CD4-positive, alpha-beta T cell (primary cell): ENCODE data around the gene TMEM184B. TPM values are rescaled to one million over a fixed set of nuclear protein-coding genes. Genes with fewer than 3 reads are reported as not detected.

Experiments used
- ATAC-seq: fragments of 200-7000 bp; cut with Tn5 transposase; one replicate; pipeline ENCODE4 v1.10.0; 2022; ENCODE audit warnings: mild to moderate bottlenecking; ENCODE audit not compliant: poor library complexity
- CTCF ChIA-PET: fragments of 350-600 bp; sonication (Branson Sonifier 250); formaldehyde crosslinking; loops from one replicate; lab custom pipeline; 2021; ENCODE audit warnings: antibody characterized with exemption, inconsistent platforms; lab: Charles Lee
- POLR2A ChIA-PET: fragments of 350-600 bp; sonication (Branson Sonifier 250); formaldehyde crosslinking; loops from one replicate; lab custom pipeline; 2021; ENCODE audit warnings: antibody characterized with exemption, inconsistent platforms; lab: Charles Lee
- DNase-seq, 14 experiments: peaks; one replicate each; pipeline ENCODE4 v3.0.0-alpha.2; 2013 to 2020; ENCODE audit warnings: mixed read lengths in 2 of 14
- H3K27ac ChIP-seq, 2 donors: one replicate each; pipeline versions ENCODE4 v1.5.1 to v1.7.0; 2013; ENCODE audit warnings: low read length in 2 of 2, low read depth in 1 of 2, mild to moderate bottlenecking in 1 of 2
- H3K27me3 ChIP-seq, 2 experiments: 1 replicate in 1 of 2; 2 replicates in 1 of 2; pipeline versions ENCODE4 v1.6.1 to v1.7.0; 2013; ENCODE audit warnings: low read length in 2 of 2, control low read depth in 1 of 2, mild to moderate bottlenecking in 1 of 2, moderate library complexity in 1 of 2; ENCODE audit not compliant: insufficient read depth in 2 of 2, control insufficient read depth in 1 of 2
- H3K36me3 ChIP-seq: one replicate; pipeline ENCODE4 v1.6.1; 2013; ENCODE audit warnings: low read length, control low read depth; ENCODE audit not compliant: insufficient read depth
- H3K4me1 ChIP-seq: one replicate; pipeline ENCODE4 v1.6.1; 2013; ENCODE audit warnings: low read length, control low read depth; ENCODE audit not compliant: insufficient read depth
- H3K4me3 ChIP-seq: one replicate; pipeline ENCODE4 v1.5.1; 2013; ENCODE audit warnings: mild to moderate bottlenecking, low read length, moderate library complexity
- H3K9me3 ChIP-seq, 2 experiments: 1 replicate in 1 of 2; 2 replicates in 1 of 2; pipeline versions ENCODE4 v1.6.1 to v1.7.0; 2013; ENCODE audit warnings: low read length in 2 of 2, mild to moderate bottlenecking in 2 of 2, control low read depth in 1 of 2, moderate library complexity in 1 of 2; ENCODE audit not compliant: control insufficient read depth in 1 of 2, insufficient read depth in 1 of 2
- H3K27ac Mint-ChIP-seq: one replicate; pipeline ENCODE4 v1.8.0; 2020; ENCODE audit warnings: mixed read lengths
- H3K27me3 Mint-ChIP-seq: one replicate; pipeline ENCODE4 v1.8.0; 2021; ENCODE audit warnings: mixed read lengths
- H3K36me3 Mint-ChIP-seq: one replicate; pipeline ENCODE4 v1.8.0; 2021; ENCODE audit warnings: low read depth, mixed read lengths
- H3K4me1 Mint-ChIP-seq: one replicate; pipeline ENCODE4 v1.8.0; 2021; ENCODE audit warnings: low read depth, mixed read lengths
- H3K4me3 Mint-ChIP-seq: one replicate; pipeline ENCODE4 v1.8.0; 2020; ENCODE audit warnings: mild to moderate bottlenecking, mixed read lengths
- H3K9me3 Mint-ChIP-seq: one replicate; pipeline ENCODE4 v1.8.0; 2020; ENCODE audit warnings: mixed read lengths
- CTCF ChIP-seq: fragments of 200-600 bp; IDR thresholded peaks from one replicate; pipeline ENCODE4 v1.8.0; 2022; ENCODE audit warnings: antibody characterized with exemption, mild to moderate bottlenecking
- intact Hi-C, 2 experiments: fragments of 100-400 bp; cut with DNase I in 1 of 2; cut with micrococcal nuclease in 1 of 2; formaldehyde crosslinking; loops; one replicate each; pipeline versions ENCODE4 v1.15.1 to v1.9.0; 2023 to 2025; cut with DNase I, micrococcal nuclease
- total RNA-seq, 174 experiments: library from RNA in 2 of 174; stranded (reverse) in 2 of 174; gene quantifications; one replicate each; pipeline ENCODE4 v1.2.3 and lab custom pipeline; 2021 to 2026

Gene TMEM184B
- total RNA-seq, 2 experiments from 2014 or later: 49.3 to 50.1 TPM

GRCh38 chr22:38173641-38173906, 99.2 kb downstream of the TMEM184B start:
- H3K36me3 ChIP-seq: peaks cover 20% of the 10 kb centered on the region
- ATAC-seq (no peak), DNase-seq (no peak)
- H3K9me3 Mint-ChIP-seq: no peaks in the 10 kb centered on the region
- no peak overlapping the region for H3K4me3 ChIP-seq
- H3K4me3 Mint-ChIP-seq: no peak overlapping the region
- peaks cover 7% of the 10 kb centered on the region for H3K4me1 Mint-ChIP-seq
- ChIA-PET POLR2A (no interaction called here), CTCF (no interaction called here)
- no peak overlapping the region for H3K27ac Mint-ChIP-seq
- H3K36me3 Mint-ChIP-seq: peaks cover 9% of the 10 kb centered on the region
- TF ChIP-seq CTCF: no peak
- H3K4me1 ChIP-seq: peaks cover 13% of the 10 kb centered on the region
- no peak overlapping the region for H3K27ac ChIP-seq
- no peaks in the 10 kb centered on the region for H3K9me3 ChIP-seq
- intact Hi-C loops: no loop called here
- no peaks in the 10 kb centered on the region for H3K27me3 ChIP-seq
- H3K27me3 Mint-ChIP-seq: no peaks in the 10 kb centered on the region

GRCh38 chr22:38172832-38173640, 99.8 kb downstream of the TMEM184B start:
- ChIA-PET POLR2A (no interaction called here), CTCF (no interaction called here)
- Histone ChIP-seq H3K4me3 (no peak overlapping the region), H3K27ac (no peak overlapping the region), H3K27me3 (no peaks in the 10 kb centered on the region), H3K4me1 (peaks cover 13% of the 10 kb centered on the region), H3K9me3 (no peaks in the 10 kb centered on the region), H3K36me3 (peaks cover 23% of the 10 kb centered on the region)
- DNase-seq (peak in 6 of 14 experiments; percentile 7 to 68 (median 48)), ATAC-seq (peak; percentile 32)
- Mint-ChIP-seq H3K4me3 (no peak overlapping the region), H3K27ac (no peak overlapping the region), H3K27me3 (no peaks in the 10 kb centered on the region), H3K4me1 (peaks cover 7% of the 10 kb centered on the region), H3K36me3 (peaks cover 10% of the 10 kb centered on the region), H3K9me3 (no peaks in the 10 kb centered on the region)
- intact Hi-C loops: no loop called here
- no peak for TF ChIP-seq CTCF

GRCh38 chr22:38171927-38172831, 100.6 kb downstream of the TMEM184B start:
- peaks cover 30% of the 10 kb centered on the region for H3K36me3 ChIP-seq
- intact Hi-C loops: no loop called here
- CTCF ChIA-PET: interaction anchor here (1.6 kb wide), 1 partner anchor 42 kb away, joined by 3 read pairs; no protein-coding TSS in a partner anchor
- no peaks in the 10 kb centered on the region for H3K27me3 ChIP-seq
- no peak overlapping the region for H3K4me3 ChIP-seq
- peaks cover 7% of the 10 kb centered on the region for H3K4me1 Mint-ChIP-seq
- H3K9me3 ChIP-seq: no peaks in the 10 kb centered on the region
- no peak for TF ChIP-seq CTCF
- H3K27me3 Mint-ChIP-seq: no peaks in the 10 kb centered on the region
- no peak overlapping the region for H3K27ac Mint-ChIP-seq
- no peak for DNase-seq
- POLR2A ChIA-PET: no interaction called here
- peaks cover 12% of the 10 kb centered on the region for H3K4me1 ChIP-seq
- no peaks in the 10 kb centered on the region for H3K9me3 Mint-ChIP-seq
- ATAC-seq: no peak
- H3K36me3 Mint-ChIP-seq: peaks cover 15% of the 10 kb centered on the region
- no peak overlapping the region for H3K4me3 Mint-ChIP-seq
- no peak overlapping the region for H3K27ac ChIP-seq
